Measurements from ENCODE around the gene ADCY7.

Gene ADCY7

GRCh38 chr16:50282010-50282538, 15.7 kb downstream of the ADCY7 start:
- DNase-seq (ENCODE audit: low read depth, low spot score), result no peak

GRCh38 chr16:50282955-50283631, 16.7 kb downstream of the ADCY7 start:
- DNase-seq (ENCODE audit: low read depth, low spot score), result no peak

GRCh38 chr16:50284131-50284911, 18.0 kb downstream of the ADCY7 start:
- no peak for DNase-seq (ENCODE audit: low read depth, low spot score)

GRCh38 chr16:50285406-50286003, 19.2 kb downstream of the ADCY7 start:
- no peak for DNase-seq (ENCODE audit: low read depth, low spot score)

- DNase-seq (ENCODE audit: low read depth, low spot score), result no peak
Observed at GRCh38 chr16:50286681-50287080, 20.3 kb downstream of the ADCY7 start.

GRCh38 chr16:50288026-50288425, 21.7 kb downstream of the ADCY7 start:
- DNase-seq (ENCODE audit: low read depth, low spot score), result no peak

- no peak for DNase-seq (ENCODE audit: low read depth, low spot score)
Observed at GRCh38 chr16:50288920-50289319, 22.6 kb downstream of the ADCY7 start.

- DNase-seq (ENCODE audit: low read depth, low spot score), result no peak
Observed at GRCh38 chr16:50289950-50290764, 23.8 kb downstream of the ADCY7 start.

GRCh38 chr16:50290856-50291255, 24.5 kb downstream of the ADCY7 start:
- no peak for DNase-seq (ENCODE audit: low read depth, low spot score)

- DNase-seq (ENCODE audit: low read depth, low spot score), result no peak
Observed at GRCh38 chr16:50291719-50292565, 25.6 kb downstream of the ADCY7 start.

- no peak for DNase-seq (ENCODE audit: low read depth, low spot score)
Observed at GRCh38 chr16:50292566-50292948, 26.2 kb downstream of the ADCY7 start.

- no peak for DNase-seq (ENCODE audit: low read depth, low spot score)
Observed at GRCh38 chr16:50293041-50293783, 26.9 kb downstream of the ADCY7 start.

- DNase-seq (ENCODE audit: low read depth, low spot score), result no peak
Observed at GRCh38 chr16:50293994-50294855, 27.9 kb downstream of the ADCY7 start.

GRCh38 chr16:50294955-50295354, 28.6 kb downstream of the ADCY7 start:
- no peak for DNase-seq (ENCODE audit: low read depth, low spot score)

- no peak for DNase-seq (ENCODE audit: low read depth, low spot score)
Observed at GRCh38 chr16:50295541-50296132, 29.3 kb downstream of the ADCY7 start.

GRCh38 chr16:50296807-50297206, 30.5 kb downstream of the ADCY7 start:
- no peak for DNase-seq (ENCODE audit: low read depth, low spot score)

- DNase-seq (ENCODE audit: low read depth, low spot score), result no peak
Observed at GRCh38 chr16:50297301-50298074, 31.1 kb downstream of the ADCY7 start.

GRCh38 chr16:50298075-50298460, 31.7 kb downstream of the ADCY7 start:
- no peak for DNase-seq (ENCODE audit: low read depth, low spot score)
